GM18502 (cell line): ENCODE data around the gene SIGLEC6.
"Not testable (repeated sequence)": the region's sequence is repeated elsewhere in the genome, so short reads cannot be mapped to it uniquely, and the experiment has no call there.

Source experiments
- ATAC-seq: cut with Tn5 transposase; IDR thresholded peaks from one replicate; pipeline ENCODE4 v1.9.1; 2021; ENCODE audit warnings: mild to moderate bottlenecking; ENCODE audit not compliant: unreplicated experiment, poor library complexity

Gene SIGLEC6

DNA sequence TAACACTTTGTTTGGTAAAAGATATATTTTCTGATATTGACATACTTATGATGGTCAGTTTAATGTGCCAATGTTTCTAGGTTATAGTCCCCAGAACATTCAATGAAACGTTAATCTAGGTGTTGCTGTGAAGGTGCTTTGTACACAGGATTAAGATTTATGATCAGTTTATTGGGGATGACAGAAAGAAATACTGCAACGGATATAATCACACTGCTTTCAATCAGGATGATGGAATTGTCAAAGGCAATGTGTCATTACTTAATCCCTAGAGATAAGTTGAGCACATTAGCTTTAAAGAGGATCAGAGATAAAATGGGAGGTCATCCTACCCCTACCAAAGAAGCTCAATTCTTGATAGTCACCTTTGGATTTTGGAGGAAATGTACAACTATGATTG is 17.5 kb downstream of the SIGLEC6 start:
- no peak for ATAC-seq

DNA sequence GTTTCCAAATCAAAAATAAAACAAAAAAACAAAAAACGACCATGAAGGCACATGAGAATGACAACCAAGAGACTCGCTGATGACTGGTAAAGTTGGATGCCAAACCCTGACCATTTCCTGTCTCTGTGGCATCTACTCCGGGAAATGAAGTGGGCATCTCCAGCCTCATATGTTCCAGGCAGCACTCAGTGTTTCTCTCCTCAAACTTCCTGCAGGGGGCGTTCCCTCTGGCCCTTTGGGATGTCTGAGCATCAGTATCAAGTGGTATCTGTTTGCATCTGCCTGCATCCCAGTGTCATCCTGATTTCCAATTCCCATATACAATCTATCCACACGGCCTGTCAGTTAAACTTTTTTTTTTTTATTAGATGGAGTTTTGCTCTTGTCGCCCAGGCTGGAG is 20.1 kb downstream of the SIGLEC6 start:
- ATAC-seq: no peak

DNA sequence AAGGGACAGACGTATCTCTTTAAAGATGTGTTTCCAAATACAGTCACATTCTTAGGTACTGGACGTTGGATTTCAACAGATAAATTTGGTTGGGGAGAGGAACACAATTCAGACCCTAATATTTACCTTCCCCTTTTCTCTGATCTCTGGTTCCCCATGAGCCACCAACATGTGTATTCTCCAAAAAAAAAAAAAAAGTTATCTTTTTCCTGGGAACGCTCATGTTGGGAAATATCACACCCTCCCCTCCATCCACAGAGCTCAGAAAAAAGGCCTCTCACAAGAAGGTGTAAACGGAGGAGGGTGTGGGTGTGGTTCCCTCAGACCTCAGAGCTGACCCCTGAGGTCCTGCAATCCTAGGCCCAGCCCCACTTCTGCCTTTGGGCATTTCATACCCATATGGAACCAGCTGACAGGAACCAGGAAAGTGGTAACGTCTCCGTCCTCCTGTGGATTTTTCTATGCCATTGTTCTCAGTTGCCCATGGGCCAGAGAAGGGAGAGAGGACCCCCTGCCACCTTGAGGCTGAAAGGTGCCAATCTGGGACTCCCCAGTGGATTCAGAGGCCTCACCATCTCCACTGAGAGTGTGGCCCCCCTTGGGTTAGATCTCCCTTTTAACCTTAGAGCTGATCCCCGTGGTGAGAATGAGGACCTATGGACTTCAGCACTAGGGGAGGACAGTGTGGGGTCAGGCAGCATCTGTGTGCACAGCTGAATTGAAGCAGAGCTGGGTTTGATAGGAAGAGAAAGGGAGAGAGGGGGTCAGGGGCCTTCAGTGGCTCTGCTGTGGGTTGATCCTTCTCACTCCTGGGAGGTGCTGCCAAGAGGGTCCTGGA is 21.4 kb downstream of the SIGLEC6 start:
- ATAC-seq: no peak

DNA sequence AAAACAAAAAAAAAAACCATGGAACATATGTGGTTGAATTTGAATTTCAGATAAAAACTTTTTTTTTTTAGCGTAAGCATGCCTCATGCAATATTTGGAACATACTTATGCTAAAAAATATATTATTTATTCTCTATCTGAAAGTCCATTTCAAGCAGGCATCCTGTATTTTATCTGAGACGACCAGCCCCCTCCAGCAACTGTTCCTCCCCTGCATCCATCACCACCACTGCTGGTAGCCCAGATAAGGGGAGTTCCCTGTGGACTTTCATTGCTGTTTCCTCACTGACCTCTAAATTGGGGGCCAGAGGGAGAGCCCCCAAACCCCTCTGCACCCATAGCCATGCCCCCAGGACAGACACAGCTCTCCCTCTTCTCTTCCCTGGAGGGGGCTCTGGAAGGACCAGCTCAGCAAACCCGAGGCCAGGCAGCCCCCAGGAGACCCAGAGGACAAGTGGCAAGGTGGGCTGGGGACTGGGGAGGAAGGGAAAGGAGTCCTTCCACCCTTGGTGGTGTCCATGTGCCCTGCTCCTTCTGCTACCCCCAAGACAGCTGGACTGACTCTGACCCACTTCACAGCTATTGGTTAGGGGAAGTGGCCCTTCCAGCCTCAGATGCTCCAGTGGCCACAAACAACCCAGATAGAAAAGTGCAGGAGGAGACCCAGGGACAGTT is 23.3 kb downstream of the SIGLEC6 start:
- no peak for ATAC-seq

DNA sequence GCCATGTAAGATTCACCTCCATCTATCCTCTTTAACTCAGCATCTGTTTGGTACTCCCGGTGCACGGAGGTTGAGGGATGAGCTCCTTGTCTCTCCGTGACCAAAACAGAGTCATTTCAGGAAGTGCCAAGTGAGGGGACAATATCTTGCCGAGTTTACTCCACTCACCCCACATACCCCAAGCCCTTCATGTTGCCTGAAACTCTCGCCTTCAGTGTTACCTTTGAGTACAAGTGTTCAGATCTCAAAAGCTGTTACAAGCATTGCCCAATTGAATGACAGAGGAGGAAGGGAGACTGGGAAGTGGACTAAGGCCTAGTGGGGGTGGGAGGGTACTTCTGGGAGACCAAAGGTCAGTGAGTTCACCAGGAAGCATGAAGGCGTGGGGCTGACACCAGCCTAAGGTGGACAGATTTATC is 23.8 kb downstream of the SIGLEC6 start:
- ATAC-seq: no peak

DNA sequence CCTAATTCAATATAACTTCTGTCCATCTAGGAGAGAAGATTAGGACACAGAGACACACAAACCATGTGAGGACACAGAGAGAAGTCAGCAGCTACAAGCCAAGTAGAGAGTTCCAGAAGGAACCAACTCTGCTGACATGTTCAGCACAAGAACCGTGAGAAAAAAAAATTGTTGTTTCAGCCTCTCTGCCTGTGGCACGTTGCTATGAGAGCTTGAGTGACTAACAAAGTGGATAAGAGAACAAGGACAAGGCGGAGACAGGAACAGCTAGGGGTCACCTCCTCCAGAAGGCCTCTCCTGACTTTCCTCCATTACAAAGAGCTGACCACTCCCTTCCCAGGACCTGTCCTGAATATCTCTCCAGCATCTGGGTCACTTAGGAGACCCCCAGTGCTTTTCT is 24.3 kb downstream of the SIGLEC6 start:
- no peak for ATAC-seq

DNA sequence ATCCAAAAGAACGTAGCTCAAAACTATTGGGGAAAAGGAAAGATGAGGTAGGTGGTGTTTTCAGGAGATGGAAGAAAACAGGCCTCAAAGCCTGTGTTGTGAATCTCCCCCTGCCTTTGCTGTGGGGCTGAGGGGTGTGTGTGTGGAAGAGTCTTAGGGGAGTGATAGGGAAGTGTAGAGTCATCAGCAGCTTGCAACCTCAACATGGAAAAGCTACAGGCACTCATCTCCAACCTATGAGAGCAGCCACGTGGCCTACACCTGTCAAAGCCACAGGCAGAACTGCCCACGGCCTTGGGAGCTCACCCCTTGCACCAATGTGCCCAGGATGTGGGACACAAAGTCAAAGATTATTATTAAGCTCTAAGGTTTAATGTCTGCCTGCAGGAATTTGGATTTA is 25.6 kb downstream of the SIGLEC6 start:
- ATAC-seq: no peak

DNA sequence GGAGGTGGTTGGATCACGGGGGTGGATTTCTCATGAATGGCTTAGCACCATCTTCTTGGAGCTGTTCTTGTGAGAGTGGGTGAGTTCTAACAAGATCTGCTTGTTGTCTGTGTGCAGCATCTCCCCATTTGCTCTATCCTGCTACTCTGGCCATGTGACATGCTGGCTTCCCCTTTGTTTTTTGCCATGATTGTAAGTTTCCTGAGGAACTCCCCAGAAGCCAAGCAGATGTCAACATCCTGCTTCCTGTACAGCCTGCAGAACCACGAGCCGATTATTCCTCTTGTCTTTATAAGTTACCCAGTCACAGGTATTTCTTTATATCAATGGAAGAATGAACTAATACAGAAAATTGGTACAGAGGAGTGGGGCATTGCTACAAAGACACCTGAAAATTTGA is 27.6 kb downstream of the SIGLEC6 start:
- ATAC-seq: no peak

DNA sequence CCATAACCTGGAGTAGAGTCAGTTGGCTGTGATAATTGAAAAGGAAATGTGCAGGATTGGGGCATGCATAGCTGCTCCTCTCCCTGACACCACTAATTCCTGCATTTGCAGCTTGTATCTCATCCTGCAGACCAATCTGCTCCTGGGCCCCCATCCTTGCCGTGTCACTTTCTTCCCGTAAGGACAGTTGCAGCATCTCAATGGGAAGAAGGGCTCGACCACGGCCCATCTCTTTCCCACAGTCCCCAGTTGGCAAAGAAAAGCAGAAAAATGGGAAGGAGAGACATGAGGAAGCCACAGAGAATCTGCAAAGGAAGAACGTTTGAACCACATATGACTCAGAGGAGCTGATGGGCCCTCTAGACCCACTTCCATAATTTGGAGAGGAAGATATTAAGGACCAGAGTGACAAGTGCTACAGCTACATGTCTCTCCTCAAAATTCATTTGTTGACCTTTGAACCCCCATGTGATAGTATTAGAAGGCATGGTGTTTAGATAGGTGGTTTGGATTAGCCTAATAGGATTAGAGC is 28.1 kb downstream of the SIGLEC6 start:
- no peak for ATAC-seq

DNA sequence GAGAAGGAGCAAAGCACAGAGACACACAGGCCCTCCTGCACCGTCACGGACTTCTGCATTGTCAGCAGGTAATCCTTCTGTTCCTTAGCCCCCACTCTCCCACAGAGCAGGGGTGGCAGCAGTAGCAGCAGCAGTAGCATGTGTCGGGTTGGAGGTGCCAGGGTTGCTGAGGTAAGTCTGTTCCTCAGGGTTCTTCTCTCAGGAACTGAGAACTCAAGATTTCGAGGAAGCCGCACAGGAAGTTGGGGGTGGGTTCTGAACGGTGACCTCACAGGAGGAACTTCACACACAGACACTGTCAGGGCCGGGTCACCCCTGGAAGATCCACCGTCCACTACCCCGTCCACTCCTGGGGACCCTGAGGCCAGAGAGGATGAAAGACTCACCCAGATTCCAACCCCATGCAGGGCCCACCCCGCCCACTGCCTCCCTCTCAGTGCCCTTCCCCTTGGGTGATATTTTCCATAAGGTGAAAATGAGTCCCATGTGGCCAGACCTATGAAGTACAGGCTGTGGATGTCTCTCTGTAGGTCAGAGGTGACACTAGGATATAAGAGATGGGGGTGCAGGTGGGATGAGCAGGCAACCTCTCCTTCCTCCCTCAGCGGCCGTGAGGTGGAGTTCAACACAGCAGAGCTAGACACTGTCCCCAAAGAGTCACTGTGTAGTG is 29.7 kb downstream of the SIGLEC6 start, which contains the start of gene SIGLEC12:
SIGLEC12 (minus strand) TSS at position 207 of the 670 bp plus-strand sequence; CDS start at position 140, 67 bp downstream.
- no peak for ATAC-seq

DNA sequence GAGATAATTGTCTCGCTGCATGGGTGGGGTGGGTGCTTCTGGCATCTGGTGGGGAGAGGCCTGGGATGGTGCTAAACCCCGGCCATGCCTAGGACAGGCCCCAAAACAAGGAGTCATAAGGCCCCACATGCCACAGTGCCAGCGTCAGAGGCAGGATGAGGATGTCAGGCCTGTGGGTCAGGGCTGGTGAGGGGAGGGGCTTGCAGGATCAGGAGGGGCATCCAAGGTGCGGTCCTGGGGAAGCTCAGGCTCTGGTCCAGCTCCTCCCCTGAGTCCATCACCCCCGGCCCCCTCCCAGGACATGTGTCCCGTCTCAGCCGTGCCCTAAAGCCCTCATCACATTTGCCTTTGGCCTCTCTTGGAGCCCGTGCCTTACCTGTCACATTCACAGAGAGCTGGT is 30.5 kb downstream of the SIGLEC6 start:
- ATAC-seq: not testable (repeated sequence)

DNA sequence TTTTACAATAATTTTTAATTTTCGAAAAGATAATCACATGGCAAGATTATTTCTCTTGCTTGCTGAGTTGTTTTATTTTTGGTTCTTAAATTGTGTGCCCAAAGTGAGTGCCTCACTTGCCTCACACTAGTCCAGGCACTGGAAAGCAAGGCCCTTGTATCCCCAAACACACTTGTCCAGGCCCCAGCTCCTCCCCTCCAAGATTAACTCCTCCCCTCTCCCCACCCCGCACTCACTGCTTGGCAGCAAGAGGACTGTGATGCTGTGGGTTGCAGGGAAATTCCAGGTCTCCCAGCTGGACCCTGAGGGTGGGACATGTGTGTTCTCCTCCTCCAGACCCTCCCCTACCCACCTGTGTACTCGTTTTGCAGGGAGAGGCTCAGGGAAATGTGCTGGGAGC is 33.8 kb downstream of the SIGLEC6 start:
- ATAC-seq: no peak

DNA sequence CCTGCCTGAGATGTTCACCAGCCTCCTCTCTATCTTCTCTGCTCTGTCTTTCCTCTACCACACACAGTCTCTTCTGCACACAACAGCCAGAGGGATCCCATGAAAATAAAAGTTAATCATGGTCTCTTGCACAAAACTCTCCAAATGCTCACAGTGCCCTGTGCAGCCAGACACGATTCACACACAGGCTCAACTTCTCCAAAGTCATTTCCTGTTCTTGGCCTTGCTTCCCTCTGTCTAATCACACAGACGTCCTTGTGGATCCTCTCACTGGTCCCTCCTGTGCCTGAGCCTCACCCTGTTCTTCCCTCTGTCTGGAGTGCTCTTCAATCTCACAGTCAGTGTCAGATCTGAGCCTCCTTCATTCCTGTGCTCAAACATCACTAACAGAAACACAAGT is 37.7 kb downstream of the SIGLEC6 start:
- no peak for ATAC-seq

DNA sequence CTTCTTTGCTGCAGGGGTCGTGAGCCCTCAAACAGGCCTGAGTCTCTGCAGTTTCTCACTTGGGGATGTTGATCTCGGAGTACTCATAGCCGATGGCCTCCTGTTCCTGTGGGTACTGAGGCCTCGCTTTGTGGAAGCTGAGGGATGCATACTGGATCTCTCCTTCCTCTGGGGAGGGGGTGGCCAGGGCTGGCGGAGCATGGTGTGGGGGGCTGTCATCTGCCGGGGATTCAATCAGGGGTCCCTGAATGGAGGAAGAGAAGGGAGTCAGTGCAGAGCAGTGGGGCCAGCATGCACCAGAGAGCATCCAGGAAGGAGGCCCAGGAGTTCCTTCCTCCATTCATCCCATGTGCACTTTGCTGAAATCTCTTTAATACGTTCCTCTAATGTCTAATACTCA is 39.9 kb downstream of the SIGLEC6 start:
- ATAC-seq: no peak

DNA sequence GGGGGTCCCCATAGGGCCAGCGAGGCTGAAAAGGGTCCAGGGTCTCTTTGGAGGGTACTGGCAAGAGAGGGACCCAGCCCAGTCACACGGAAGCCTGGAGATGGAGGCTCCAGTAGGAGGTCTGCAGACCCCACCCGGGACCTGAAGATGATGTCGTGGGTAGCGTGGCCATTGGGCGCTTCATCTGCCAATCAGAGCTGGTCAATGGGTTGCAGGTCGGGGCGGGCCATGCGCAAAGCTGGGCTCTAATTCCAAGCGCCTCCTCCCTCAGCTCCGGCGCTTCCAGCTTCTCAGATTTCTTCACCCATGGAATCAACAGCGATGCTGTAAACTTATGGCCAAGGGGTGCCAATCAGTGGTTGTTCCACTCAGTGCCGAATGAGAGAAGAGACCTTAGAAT is 40.8 kb downstream of the SIGLEC6 start:
- no peak for ATAC-seq

DNA sequence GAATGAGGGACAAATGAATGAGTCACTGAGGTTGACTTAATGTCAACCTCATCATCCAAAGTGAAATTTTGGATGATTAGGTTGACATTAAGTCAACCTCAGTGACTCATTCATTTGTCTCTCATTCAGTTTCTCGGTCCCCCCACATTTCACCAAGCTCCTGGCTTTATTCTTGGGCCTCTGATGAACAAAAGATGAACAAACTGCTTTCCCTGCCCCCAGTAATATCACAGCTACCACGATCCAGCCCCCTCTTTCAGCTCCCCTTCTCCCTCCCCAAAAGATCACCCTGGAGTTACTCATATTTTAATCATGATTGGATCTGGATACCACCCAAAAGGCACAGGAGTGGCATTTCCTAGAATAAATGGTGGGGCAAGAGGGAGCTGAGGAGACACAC is 42.4 kb downstream of the SIGLEC6 start:
- ATAC-seq: no peak

DNA sequence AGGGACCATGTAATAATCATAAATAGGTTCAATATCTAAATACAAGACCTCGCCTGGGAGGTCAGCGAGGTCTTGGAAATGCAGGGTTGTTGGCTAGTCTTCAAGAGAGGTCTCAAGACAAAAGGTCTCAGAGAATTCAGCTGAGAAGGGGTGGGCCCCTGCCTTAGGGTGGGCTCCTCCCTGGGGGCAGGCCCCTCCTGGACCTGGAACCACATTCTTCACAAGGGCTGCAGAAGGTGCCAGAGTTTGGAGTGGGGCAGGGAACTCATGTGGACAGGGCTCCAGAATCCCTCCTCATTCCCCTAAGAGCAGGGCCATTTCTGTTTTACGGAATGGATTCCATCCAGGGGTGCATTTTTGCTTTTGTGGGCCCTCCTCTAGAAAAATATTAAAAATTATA is 43.0 kb downstream of the SIGLEC6 start:
- ATAC-seq: no peak

DNA sequence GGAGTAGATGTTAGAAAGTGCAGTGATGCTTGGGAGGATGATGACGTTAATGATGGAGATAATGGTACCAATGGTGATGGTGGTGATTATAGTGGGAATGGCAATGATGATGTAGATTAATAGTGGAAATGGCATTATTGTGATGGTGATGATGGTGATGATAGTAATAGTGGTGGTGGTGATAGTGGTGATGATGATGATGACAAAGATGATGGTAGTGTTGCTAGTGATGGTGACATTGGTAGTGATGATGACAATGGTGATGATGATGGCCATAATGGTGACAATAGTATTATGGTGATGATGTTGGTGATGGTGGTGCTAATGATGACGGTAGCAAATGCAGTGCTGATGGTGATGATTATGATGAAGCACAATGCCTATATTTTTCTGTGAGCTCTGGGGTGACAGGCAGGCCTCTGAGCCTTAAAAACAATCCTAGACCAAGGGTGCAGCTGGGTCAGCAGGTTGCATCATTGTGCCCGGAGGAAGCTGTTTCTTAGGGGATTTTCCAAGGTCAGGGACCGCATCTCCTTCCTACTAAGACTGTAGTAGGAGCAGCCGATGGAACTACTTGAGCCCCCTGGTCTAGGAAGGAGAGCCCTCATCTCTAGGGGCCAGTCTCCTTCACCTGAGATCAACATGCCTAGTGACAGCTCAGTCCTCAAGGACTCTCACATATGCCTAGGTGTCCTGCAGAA is 45.4 kb downstream of the SIGLEC6 start:
- ATAC-seq: no peak

DNA sequence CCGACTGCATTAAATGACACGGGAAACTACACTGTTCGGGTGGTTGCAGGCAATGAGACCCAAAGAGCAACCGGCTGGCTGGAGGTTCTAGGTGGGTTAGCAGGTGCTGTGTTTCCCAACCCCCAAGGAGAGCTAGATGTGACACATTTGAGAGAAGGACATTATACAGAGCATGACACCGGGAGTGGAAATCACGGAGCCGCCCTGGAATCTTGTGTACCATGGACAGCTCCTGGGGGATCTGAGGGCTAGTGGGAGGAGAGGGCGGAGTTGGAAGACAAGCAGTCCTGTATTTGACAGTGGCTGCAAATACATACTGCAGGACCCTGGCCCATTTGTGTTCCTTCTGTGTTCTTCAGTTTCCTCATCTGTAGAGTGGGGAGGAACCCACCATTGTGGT is 50.9 kb downstream of the SIGLEC6 start:
- ATAC-seq: no peak

DNA sequence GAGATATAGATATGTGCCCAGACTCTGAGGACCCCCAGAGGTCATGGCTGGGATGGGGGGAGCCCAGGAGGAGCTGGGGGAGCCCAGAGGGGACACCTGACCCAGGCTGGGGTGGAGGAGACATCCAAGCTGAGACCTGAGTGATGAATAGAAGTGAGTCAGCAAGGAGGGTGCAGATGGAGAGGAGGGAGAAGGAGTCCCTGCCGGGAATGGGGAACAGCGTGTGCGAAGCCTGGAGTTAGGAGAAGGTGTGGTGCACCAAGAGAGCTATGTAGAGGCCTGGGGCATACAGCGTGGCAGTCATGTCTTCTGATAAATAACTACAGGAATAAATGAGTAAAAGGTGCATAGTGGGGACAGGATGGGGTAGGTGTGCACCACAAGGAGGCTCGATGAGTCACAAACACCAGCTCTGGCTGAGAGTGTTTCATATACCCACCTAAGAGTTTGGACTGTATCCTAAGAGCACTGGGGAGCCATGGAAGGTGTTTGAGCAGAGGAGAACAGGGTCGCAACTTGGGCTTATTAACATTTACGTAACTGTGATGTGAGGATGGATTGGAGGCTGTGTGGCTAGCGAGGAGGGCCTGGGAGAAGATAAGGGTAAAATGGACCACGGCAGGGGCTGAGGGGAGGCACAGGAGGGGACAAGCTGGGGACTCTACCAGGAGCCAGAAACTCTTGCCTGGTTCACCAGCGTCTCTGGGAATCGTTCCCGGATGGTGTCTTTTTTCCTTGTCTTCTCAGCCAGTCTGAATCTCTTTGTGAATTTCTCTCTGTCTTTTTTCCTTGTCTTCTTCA is 51.7 kb downstream of the SIGLEC6 start:
- ATAC-seq: no peak
